Sciatic nerve (tissue), 2 donors: ENCODE results near the gene SERPINH1. TPM values are rescaled to one million over a fixed set of nuclear protein-coding genes. Genes with fewer than 3 reads are reported as not detected.

Source experiments
- ATAC-seq: fragments of 200-7000 bp; cut with Tn5 transposase; one replicate; pipeline ENCODE4 v1.9.1; 2020; ENCODE audit warnings: mild to moderate bottlenecking, moderate library complexity
- DNase-seq: peaks from one replicate; pipeline ENCODE4 v3.0.0-alpha.2; 2020; ENCODE audit warnings: low spot score
- intact Hi-C: fragments of 100-400 bp; cut with DNase I; formaldehyde crosslinking; loops from one replicate; pipeline ENCODE4 v1.14.2; 2022
- total RNA-seq: library from RNA; stranded (reverse); fragmentation: NEBNext Ultra II Directional; extraction: Animal tissue kit (Norgen Biotek cat#: 25700); gene quantifications from one replicate; pipeline ENCODE4 v1.2.1, GENCODE V29; 2021
- donor health status: DM: no; HTN: no; CAD: no.
- donor health status: DM: no; HTN: no; CAD: no.

Gene SERPINH1
- total RNA-seq: 121 TPM

DNA sequence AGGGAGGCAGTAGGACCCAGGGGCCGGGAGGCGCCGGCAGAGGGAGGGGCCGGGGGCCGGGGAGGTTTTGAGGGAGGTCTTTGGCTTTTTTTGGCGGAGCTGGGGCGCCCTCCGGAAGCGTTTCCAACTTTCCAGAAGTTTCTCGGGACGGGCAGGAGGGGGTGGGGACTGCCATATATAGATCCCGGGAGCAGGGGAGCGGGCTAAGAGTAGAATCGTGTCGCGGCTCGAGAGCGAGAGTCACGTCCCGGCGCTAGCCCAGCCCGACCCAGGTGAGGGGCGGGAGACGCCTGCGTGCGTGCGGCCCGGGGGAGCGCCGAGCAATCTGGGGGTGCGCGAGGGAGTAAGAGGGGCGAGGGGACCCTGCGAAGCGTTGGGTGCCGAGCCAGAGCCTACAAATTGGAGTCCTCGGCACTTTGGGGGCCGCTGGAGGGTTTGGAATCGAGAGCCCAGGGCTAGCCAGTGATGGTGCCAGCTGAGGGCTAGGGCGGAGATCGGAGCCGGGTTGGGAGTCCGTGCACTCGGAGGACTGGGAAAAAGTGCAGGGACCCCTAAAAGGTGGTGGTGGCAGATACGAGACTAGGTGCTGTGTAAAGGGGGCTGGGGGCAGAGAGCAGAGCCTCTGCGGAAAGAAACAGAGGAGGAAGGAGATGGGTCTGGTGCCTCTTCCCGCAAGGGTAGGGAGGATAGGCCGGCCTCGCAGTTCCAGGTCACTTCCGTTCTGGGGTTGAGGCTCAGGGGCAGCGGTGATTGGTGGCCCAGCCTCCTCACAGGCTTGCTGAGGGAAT is at the start of gene SERPINH1:
Gene SERPINH1, plus strand, starts transcription at position 206 of the 788 bp plus-strand sequence. CDS start 4,097 bp downstream, outside the sequence.
- ATAC-seq: peak; percentile 86
- peak; percentile 92 for DNase-seq
- intact Hi-C loops: no loop called here

DNA sequence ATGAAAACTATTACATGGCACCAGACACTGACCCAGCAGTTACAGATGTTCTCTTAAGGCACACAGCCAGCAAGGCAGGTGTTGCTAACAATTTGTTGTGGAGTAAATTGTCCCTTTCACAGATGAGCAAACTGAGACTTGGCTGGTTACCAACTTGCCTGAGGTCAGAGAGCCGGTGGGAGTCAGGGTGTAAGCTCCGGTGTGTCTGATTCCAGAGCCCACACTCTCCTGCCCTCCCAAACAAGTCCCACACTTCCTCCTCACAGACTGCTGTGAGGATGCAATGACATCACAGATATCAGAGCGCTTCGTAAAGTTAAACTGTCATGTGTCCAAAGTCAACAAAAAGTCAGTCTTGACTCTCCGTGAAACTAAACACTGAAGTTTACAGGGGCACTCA is 48.8 kb upstream of the SERPINH1 start:
- intact Hi-C loops: no loop called here
- no peak for DNase-seq
- ATAC-seq: peak; percentile 66

DNA sequence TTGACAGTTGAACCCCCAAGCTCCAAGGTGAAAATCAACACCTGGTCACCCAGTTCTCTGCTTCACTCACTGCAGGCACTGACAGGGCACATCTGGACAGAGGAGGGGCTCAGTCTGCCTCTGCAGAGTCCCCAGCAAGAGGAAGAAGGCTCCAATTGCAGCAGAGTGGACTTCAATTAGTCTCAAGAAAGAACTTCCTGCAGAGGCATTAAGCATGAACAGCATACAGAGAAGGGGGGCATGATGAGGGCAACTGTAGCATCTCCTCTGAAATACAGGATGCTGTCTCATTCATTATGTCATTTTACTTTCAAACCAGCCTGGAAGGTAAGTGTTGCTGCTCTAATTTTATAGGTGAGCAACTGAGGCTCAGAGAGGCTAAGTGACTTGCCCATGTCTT is 47.5 kb upstream of the SERPINH1 start:
- DNase-seq: no peak
- intact Hi-C loops: no loop called here

DNA sequence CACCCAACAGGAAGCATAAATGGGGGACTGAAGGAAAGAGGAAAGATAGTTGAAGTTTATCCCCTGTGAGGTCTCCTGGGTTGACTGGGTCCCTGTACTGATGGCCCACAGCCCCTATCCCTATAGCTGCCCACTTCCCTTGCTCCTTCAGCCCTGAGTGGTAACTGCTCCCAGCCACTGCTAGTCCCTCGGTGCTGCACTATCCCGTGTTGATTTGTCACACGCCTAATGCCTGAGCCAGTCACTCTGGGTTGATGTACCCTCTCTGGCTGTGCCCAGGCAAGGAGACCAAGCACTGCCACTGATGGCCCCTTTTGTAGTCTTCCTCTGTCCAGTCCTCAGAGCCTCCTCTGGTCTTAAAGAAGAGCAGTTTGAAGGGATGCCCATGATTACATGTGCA is 45.9 kb upstream of the SERPINH1 start:
- DNase-seq (no peak), ATAC-seq (no peak)
- intact Hi-C loops: no loop called here

More for the DNA sequence above, 47.5 kb upstream of the SERPINH1 start:
- ATAC-seq: no peak

DNA sequence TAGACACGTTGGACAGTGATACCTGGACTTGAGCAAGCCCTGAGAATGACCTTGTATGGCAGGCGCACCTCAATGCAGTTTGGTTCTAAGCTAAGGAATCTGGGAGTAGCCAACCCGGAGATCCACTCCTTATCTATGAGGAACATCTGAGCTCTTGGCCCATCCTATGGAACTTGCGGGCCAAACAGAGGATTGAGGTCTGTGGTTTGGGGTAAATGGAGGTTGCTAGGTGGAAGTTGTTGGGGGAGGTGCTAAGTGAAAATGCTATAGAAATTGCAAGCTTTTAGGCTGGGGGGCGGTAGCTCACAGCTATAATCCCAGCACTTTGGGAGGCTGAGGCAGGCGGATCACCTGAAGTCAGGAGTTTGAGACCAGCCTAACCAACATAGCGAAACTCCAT is 45.2 kb upstream of the SERPINH1 start:
- DNase-seq (no peak), ATAC-seq (no peak)
- intact Hi-C loops: no loop called here

DNA sequence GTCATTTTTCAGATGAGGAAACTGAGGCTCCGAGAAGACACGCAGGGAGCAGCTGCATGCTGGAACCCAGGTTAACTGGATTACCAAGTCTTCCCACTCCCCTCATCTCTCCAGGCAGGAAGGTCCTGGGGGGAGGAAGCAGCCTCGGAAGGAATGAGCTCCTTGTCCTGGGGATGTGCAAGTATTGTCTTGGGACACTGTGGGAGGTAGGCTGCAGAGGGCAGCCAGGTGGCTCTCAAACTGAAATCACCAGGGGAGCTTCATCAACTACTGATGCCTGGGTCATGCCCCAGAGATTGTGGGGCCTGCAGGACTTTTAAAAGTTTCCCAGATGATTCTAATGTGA is 43.9 kb upstream of the SERPINH1 start:
- DNase-seq: no peak
- no peak for ATAC-seq
- intact Hi-C loops: no loop called here

DNA sequence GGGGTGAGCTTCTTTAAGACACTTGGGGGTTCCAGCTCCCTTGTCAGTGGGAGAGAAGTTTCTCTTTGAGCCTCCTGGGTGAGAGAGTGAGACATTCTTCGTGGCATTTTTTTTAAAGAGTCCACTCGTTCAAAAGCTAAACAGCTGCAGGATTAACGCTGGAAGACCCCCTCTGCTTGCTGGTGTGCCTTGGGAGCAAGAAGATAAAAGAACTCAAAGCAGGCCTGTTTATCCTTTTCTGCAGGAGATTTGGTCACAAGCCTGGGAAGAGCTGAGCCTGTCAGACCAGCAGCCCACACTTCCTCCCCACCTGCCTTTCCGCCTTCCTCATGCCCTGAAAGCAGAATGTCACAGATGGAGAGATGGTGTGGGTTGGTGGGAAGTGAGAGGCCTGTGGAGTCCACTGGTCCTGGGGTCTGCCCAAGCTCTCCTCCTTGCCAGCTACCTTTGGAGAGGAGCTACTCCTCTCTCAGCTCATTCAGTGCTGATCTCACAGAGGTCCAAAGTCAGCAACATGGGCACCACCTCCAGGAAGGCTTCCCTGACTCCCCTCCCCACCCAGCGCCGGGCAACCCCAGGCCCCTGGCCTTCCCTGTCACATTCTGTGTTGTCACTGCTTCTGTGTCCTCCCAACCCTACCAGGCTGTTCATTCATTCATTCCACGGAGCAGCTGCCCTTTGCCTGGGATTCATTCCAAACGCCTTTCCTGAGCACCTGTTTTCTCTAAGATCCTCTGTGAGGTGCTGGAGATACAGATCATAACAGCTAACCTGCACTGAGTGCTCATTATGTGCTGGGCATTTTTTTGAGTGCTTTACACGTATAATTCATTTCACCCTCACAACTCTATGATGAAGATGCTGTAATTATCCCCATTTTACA is 43.0 kb upstream of the SERPINH1 start:
- intact Hi-C loops: no loop called here
- no peak for DNase-seq
- ATAC-seq: no peak

DNA sequence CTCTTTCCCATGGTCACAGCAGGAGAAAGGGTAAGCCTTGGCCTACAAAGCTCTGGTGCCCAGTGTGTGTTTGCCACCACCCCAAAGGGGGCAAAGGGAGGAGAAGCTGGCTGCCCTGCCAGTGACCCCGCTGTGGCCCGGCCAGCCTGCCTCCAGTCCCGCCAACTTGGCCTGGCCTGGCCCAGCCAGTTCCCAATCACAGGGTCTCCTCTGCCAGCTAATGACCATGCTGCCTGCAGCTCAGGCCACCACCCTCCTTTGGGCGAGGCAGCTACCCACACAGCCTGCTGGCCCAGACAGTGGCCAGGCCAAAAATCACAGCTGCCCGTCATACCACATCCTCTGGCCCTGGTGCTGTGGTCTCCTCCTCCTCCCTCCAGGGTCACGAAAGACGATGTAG is 41.4 kb upstream of the SERPINH1 start:
- DNase-seq: no peak
- intact Hi-C loops: no loop called here
- peak; percentile 27 for ATAC-seq

DNA sequence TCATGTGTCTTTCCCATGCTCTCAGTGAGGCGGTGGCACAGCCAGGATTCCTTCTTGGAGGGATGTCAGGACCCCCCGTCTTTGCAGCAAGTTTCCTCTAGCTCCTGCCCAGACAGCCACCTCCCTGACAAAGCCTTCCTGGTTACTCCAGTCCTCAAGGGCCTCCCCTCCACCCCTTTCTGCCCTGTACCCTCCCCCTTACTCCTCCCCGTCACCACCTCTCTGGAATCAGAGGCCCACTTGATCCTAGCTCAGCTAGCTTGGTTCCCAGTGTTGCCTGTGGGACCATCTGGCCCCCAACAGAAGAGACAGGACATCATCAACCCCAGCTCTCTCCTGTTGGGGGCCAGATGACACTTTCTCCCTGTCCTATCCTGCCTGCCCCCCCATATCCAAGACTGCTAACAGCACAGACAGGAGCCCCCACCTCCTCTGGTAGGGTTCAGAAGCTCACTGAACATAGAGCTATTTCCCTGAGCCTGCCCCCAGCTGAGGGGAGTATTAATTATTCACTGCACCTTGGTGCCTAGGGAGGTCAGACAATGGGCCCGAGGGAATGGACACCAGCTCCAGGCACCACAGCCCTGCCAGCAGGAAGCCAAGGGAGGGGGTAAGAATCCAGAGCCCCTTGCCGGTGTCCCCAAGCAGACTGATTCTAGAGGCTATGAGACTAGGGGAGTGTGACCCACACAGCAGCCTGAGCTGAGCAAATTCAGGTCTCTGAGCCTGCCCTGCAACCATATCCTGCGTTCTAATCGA is 39.6 kb upstream of the SERPINH1 start:
- DNase-seq (no peak), ATAC-seq (no peak)
- intact Hi-C loops: no loop called here

DNA sequence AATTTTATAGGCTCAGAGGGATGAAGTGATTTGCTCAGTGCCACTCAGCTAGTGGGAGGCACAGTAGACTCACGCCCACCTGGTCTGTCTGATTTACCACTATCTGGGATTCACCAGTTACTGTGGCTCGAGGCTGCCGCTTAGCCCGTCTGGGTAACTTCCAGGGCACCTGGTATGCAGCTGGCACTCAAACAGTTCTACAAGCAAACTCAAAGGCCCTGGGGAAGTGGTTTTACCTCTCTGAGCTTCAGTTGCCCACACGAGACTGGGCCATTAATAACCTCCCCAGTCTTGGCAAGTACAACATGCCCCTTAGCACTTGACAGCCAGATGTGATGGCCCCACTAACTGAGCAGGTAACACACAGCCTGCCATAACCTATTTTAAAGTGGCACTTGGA is 38.9 kb upstream of the SERPINH1 start:
- ATAC-seq (no peak), DNase-seq (no peak)
- intact Hi-C loops: no loop called here

DNA sequence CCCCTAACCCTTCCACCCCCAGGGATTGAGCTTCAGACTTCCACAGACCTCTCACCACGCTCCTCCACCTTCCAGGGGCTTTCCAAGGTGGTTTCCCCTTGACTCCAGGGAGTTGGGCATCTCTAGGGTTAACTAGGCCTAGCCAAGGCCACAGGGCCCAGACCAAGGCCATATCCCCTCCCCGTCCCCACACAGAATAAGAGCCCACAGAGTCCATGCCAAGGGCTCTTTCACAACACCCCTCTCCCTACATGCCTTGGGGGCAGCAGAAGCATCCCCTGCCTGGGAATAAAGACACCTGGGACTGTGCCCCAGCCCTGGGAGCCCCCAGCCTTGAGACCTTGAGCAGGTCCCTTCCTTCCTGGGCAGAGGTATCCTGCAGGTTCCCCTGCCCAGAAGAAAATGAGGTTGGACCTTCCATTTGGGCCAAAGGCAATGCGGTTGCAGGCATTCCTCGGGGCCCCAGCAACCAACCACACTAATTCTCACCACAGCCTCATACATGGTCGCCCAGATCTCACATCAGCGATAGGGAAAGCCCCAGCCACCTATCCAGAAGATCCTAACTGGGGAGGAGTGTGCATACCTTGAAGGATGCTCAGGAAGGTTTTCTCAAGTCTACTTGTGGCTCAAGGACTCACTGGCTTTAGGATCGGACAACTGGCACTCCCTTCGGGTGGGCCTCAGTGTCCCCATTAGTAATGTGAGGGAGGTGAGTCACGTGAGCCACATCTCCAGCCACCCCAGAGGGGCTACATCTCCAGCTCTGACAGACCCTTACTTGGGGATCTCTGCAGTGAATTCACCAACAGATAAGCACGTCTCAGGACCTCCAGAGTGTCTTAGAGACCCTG is 38.0 kb upstream of the SERPINH1 start:
- intact Hi-C loops: no loop called here
- DNase-seq: no peak
- no peak for ATAC-seq

DNA sequence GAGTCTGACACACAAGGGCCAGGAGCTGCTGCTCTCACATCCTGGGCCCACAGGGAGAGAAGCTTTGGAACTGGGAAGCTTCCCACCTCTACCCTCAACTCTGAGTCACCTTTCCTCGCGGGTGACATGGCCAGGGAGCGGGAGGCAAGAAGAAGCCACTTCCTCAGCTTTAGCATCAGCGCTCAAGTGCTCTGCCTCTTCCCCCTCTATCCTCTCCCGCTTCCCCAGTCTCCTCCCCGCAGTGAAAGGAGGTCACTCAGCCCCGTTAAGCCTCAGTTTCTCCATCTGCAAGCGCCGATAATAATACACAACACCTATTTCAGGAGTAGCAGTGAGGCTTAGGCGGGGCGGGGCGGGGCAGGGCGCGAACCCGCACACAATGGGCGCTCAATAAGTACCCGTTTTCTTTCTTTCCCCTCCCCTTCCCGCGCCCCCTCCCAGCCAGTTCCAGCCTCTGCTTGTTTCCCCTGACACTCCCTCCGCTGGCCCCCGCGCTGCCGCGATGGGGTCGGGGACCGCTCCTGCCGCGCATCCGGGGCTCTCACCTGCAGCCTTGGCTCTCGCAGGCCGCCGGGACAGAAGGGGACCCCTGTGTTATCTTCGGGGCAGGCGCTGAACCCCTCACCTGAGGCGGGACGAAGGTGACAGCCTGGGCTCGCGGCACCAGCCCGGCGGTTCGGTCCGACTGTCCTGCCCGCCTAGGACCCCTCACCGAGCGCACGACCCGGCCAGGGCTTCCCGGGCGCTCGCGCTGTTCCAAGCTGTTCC is 37.2 kb upstream of the SERPINH1 start:
- DNase-seq (no peak), ATAC-seq (peak; percentile 3)
- intact Hi-C loops: no loop called here

DNA sequence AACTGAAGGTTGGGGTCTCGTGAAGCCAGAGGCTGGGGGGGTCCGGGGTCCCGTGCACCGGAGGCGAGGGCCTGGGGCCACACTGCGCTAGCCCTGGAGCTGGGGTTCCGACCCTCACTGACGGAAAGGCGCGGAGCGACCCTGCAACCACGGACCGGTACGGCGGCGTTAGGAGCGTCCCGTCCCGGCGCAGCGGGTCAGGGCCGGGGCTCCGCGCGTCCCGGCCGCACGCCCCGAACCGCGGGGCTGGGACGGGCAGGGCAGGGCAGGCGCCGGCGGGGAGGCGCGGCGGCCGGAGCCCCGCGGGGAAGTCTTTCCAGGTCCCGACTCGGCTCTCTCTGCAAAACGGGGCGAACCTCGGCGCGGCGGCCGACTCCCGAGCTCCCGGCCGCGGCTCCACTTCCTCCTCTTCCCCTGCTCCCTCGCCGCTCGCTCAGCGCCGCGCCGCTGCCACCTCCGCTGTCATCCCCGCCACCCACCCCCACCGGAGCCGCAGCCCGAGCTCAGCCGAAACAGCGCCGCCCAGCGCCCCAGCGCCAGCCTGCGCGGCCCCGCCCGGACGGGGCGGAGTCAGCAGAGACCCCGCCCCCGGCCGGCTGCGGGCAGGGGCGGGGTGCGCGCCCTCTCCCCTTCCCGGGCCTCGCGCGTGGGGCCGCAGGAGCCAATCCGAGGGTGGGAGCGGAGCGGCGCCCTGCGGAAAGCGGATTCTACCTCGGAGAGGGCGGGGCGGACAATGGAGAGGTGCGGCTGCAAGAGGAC is 36.4 kb upstream of the SERPINH1 start, which contains the start of gene GDPD5:
Gene GDPD5, minus strand, starts transcription at position 509 of the 759 bp plus-strand sequence. CDS start 48,206 bp downstream, outside the sequence.
- intact Hi-C loops: no loop called here
- ATAC-seq (peak; percentile 93), DNase-seq (peak; percentile 89)

DNA sequence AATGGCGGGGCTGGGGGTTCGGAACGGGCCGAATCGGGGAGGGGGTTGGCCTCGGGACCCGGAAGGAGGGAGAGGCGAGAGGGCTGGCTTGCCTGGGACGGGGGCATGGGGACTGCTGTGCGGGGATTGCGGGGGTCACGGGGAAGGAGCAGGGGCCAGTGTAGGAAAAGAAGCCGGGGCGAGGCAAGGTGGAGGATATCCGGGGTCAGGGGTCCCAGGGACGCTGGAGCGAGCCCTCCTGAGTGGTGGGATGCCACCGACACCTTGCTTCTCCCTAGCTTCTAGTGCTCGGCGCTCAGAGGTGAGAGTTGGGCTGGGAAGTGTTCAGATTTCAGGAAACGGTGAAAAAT is 35.9 kb upstream of the SERPINH1 start:
- DNase-seq (no peak), ATAC-seq (peak; percentile 9)
- intact Hi-C loops: no loop called here

DNA sequence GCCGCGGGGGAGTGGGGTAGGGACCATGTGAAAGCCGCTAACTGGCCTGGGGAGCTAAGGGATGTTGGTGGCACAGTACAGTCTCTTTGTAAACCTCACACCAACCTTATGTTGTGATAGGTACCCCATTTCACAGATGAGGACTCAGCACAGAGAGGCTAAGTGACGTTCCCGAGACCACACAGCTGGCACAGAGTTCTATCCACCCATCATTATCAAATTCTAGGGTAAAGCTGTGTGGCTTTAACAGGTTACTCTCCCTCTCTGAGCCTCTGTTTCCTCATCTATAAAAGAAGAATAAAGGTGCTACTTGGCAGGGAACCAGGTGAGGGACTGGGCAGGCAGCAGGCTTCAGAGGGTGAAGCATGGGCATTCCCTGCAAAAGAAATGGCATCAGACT is 34.9 kb upstream of the SERPINH1 start:
- DNase-seq (no peak), ATAC-seq (no peak)
- intact Hi-C loops: no loop called here

DNA sequence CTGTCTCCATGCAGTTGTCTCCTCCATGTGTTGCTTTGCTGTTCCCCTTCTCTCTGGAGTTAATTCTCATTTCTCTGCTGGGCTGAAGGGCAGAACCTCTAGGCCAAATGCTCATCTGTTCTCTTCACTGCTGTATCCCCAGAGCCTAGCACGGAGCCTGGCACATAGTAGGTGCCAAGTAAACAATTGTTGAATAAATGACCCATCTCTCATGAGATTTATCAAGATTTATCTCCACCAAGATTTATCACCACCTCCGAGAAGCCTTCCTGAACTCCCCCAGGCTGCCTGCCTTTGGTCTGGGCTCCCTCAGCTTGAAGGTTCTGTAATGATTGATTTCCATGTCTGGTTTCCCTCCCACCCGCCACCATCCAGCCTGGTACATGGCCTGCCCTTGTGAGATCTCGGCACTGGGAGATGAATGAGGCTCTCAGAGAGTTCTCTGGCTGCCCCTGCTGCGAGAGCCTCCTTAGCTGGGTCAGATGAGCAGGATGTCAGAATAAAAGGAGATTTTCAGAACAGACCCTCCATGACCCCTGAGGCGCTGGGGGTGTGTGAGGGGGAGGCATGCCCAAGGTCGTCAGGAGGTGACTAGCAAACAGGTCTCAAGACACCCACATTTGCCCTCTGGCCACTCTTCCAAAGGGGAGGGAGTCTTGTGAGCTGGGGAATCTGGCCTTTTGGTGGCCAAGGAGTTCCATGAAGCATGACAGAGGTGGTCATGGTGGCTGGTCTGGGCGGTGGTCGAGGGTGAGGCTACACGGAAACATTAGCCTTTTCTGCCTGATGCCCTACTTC is 33.9 kb upstream of the SERPINH1 start:
- intact Hi-C loops: no loop called here
- DNase-seq (no peak), ATAC-seq (no peak)
